Neutrophil (primary cell): ENCODE results near the gene PITPNB.

Experiments used
- H3K27ac ChIP-seq: fragments of 200-600 bp; sonication (generic); 2 replicates; pipeline ENCODE4 v1.5.1; 2016; ENCODE audit warnings: mild to moderate bottlenecking, moderate library complexity
- H3K27me3 ChIP-seq: fragments of 200-600 bp; sonication (generic); 2 replicates; pipeline ENCODE4 v1.6.0; 2016; ENCODE audit warnings: mild to moderate bottlenecking
- H3K36me3 ChIP-seq: fragments of 200-600 bp; sonication (generic); 2 replicates; pipeline ENCODE4 v1.5.1; 2017
- H3K4me1 ChIP-seq, 2 experiments: fragments of 200-600 bp in 1 of 2; sonication (generic) in 1 of 2; 1 replicate in 1 of 2; 2 replicates in 1 of 2; pipeline versions ENCODE4 v1.5.1 to v1.6.1; 2013 to 2016; ENCODE audit warnings: low read depth in 1 of 2, low read length in 1 of 2, mild to moderate bottlenecking in 1 of 2, moderate library complexity in 1 of 2; ENCODE audit not compliant: control insufficient read depth in 1 of 2, insufficient read depth in 1 of 2
- H3K4me3 ChIP-seq, 2 experiments: fragments of 200-600 bp in 1 of 2; sonication (generic) in 1 of 2; 1 replicate in 1 of 2; 2 replicates in 1 of 2; pipeline ENCODE4 v1.5.1; 2013 to 2016; ENCODE audit warnings: low read depth in 1 of 2, low read length in 1 of 2, mild to moderate bottlenecking in 1 of 2, moderate library complexity in 1 of 2
- H3K9me3 ChIP-seq: fragments of 200-600 bp; sonication (generic); 2 replicates; pipeline ENCODE4 v1.5.1; 2016
- TF ChIP-seq, protein P1 (sequence below): fragments of 200-600 bp; sonication (generic); IDR thresholded peaks from 2 replicates; pipeline ENCODE4 v1.5.1; 2016; ENCODE audit warnings: antibody characterized with exemption

The PITPNB gene

DNA sequence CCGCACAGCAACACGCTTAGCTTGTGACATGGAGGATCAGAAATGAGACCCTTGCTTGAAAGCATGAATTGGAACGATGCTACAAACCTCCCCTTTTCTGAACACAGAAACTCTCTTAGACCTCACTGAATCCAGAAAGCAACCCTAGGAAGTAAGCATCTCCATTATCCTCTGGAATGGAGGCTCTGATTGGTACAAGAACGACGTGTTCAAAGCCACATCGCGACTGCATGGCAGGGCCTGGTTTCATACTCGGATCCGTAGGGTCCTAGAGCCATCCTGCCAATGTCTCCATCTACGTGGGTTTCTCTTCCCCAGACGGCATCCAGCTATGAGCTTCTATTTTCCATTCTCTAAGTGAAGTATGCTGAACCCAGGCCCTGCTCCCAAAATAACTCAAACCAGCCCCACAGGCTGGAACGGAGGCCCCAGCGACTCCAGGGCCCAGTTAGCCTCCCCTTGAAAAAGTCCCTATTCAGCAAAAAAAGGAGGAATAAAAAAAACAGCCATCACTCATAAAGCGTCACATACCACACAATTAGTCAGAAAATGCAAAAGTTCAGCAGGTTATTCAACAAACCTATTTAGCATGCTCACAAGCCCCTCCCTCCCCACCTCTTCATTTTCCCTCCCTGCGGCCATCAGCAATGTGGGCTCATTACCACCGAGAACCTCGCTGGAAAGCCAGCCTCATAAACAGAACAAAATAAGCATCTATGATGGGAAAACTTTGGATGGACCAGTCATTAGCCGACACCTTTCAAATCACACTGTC, 110.4 kb downstream of the PITPNB start:
- Histone ChIP-seq H3K36me3 (no peaks in the 10 kb centered on the region), H3K4me3 (no peak overlapping the region), H3K9me3 (no peaks in the 10 kb centered on the region), H3K27ac (no peak overlapping the region), H3K4me1 (no peaks in the 10 kb centered on the region), H3K27me3 (peaks cover 32% of the 10 kb centered on the region)
- TF ChIP-seq, protein P1, sequence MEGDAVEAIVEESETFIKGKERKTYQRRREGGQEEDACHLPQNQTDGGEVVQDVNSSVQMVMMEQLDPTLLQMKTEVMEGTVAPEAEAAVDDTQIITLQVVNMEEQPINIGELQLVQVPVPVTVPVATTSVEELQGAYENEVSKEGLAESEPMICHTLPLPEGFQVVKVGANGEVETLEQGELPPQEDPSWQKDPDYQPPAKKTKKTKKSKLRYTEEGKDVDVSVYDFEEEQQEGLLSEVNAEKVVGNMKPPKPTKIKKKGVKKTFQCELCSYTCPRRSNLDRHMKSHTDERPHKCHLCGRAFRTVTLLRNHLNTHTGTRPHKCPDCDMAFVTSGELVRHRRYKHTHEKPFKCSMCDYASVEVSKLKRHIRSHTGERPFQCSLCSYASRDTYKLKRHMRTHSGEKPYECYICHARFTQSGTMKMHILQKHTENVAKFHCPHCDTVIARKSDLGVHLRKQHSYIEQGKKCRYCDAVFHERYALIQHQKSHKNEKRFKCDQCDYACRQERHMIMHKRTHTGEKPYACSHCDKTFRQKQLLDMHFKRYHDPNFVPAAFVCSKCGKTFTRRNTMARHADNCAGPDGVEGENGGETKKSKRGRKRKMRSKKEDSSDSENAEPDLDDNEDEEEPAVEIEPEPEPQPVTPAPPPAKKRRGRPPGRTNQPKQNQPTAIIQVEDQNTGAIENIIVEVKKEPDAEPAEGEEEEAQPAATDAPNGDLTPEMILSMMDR = no peak

DNA sequence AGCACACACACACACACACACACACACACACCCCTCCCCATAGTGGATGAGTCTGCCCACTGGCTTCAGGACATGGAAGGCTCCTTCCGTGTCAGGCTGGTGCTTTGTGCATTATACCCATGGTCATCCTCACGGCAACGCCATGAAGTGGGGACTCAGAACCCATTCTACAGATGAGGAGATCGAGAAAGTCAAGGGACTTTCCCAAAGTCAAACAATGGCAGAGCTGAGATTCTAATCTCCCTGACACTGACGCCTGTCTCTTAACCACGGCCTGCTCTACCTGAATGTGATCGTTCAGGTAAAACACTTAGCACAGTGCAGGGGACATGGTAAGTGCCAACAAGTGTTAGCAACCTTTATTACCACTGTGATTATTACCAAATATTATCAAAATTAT, 113.2 kb downstream of the PITPNB start:
- Histone ChIP-seq H3K27me3 (peaks cover 60% of the 10 kb centered on the region), H3K4me1 (peaks cover 0 to 8% of the 10 kb centered on the region in 2 experiments), H3K4me3 (no peak overlapping the region), H3K36me3 (no peaks in the 10 kb centered on the region), H3K27ac (no peak overlapping the region), H3K9me3 (no peaks in the 10 kb centered on the region)
- TF ChIP-seq, protein P1 = no peak

DNA sequence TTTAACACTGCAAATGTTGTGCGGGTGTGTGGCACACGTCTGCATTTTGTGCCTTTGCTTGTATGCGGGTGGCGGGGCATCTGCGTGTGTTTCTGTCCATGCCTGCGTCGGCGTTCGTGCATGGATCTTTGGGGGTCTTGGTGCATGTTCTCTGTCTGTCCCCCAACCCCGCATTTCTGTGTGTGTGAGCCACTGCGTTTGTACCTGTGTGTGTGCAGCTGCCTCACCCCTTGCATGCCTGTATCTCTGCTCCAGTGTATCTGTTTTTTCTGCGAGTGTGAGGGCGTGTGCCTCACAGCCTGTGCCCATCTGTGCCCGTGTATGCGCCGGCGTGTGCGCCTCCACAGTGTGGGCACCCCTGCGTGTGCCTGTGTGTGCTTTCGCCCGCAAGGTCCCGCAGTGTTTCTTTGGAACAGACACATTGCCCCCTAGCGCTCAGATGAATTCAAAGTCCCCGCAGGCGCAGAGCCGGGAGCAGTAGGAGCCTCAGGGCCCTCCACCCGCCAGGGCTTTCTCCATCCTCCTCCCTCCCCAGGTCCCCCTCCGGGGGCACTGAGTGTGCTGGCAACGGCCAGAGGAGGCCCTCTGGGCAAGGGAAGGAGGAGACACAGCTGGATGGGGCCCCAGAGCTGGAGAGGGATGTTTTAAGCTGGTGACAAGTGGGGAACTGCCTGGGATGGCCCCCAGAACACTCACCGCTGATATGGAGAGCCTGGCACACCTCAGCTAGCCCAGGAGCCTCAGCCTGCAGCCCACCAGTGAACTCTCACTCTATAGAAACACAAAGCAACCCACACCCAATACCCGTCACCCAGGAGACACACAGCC, 114.4 kb downstream of the PITPNB start:
- no peak overlapping the region for H3K4me3 ChIP-seq
- H3K9me3 ChIP-seq = no peaks in the 10 kb centered on the region
- no peak overlapping the region for H3K27ac ChIP-seq
- TF ChIP-seq, protein P1 = no peak
- no peaks in the 10 kb centered on the region for H3K36me3 ChIP-seq
- peaks cover 72% of the 10 kb centered on the region for H3K27me3 ChIP-seq
- peaks cover 0 to 8% of the 10 kb centered on the region in 2 experiments for H3K4me1 ChIP-seq

GRCh38 chr22:27803841-27804415, 115.1 kb downstream of the PITPNB start:
- Histone ChIP-seq H3K4me3 (no peak overlapping the region), H3K27me3 (peaks cover 72% of the 10 kb centered on the region), H3K9me3 (no peaks in the 10 kb centered on the region), H3K27ac (no peak overlapping the region), H3K36me3 (no peaks in the 10 kb centered on the region), H3K4me1 (peaks cover 0 to 8% of the 10 kb centered on the region in 2 experiments)
- TF ChIP-seq, protein P1 = no peak

DNA sequence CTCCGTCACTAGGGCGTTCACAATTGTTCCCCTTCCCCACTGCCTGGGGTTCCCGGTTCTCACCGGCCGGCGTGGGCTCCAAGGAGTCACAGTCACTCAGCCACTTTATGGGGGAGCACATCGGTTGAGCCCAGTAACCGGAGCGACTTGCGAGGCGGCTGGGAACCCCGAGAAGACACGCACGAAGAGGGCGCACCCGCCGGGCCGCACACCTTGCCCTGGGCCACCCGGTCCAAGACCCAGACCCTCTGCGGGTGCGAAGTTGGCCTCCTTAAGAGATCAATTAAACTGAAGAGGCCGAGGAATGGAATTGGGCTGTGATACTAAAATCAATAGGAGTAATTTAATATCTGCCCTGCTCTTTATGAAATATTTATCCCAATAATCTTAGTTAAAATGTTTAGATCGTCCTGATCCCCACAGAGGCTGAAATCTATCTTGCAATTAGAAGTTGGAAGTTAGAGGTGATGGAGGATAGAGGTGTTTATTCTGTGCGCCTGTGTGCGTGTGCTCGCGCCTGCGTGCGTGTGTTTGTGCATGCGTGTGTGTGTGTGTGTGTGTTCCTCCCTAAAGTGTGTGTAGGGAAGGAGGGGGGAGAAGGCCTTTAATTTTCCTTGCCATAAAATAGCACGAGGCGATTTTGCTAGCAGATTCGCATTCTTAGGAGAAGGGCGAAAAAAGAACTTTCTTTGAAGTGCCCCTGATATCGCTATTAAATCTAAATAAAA, 116.5 kb downstream of the PITPNB start:
- TF ChIP-seq, protein P1 = no peak
- H3K27me3 ChIP-seq = peaks cover 70% of the 10 kb centered on the region
- peaks cover 0 to 8% of the 10 kb centered on the region in 2 experiments for H3K4me1 ChIP-seq
- no peaks in the 10 kb centered on the region for H3K9me3 ChIP-seq
- H3K4me3 ChIP-seq = no peak overlapping the region
- H3K27ac ChIP-seq = no peak overlapping the region
- H3K36me3 ChIP-seq = no peaks in the 10 kb centered on the region
